NCI-H1092 treated with DMSO at 0.1 percent for 48 hours (cell line): Measurements from ENCODE around the gene STK11.

Source experiments
- DNase-seq: peaks from one replicate; lab custom pipeline; 2025; lab: John Stamatoyannopoulos, UW

The STK11 gene

GRCh38 chr19:1262623-1263123, 57.1 kb downstream of the STK11 start:
- DNase-seq: no peak

GRCh38 chr19:1263188-1263587, 57.6 kb downstream of the STK11 start:
- no peak for DNase-seq

- DNase-seq: no peak
These were observed 59.4 kb downstream of the STK11 start for GRCh38 chr19:1264801-1265614.

GRCh38 chr19:1265615-1266128, 60.1 kb downstream of the STK11 start:
- no peak for DNase-seq

GRCh38 chr19:1266129-1266915, 60.7 kb downstream of the STK11 start:
- peak; percentile 71 for DNase-seq

GRCh38 chr19:1266916-1267476, 61.4 kb downstream of the STK11 start:
- DNase-seq: peak; percentile 48

- no peak for DNase-seq
These were observed 62.1 kb downstream of the STK11 start for GRCh38 chr19:1267477-1268225.

GRCh38 chr19:1268226-1269064, 62.9 kb downstream of the STK11 start:
- no peak for DNase-seq

GRCh38 chr19:1269065-1269477, 63.5 kb downstream of the STK11 start, which contains the start of gene CIRBP:
Gene CIRBP, plus strand, starts transcription at chr19:1269332. Its CDS starts 1,602 bp downstream, at chr19:1270934.
- peak; percentile 98 for DNase-seq

- peak; percentile 84 for DNase-seq
These were observed 64.1 kb downstream of the STK11 start for GRCh38 chr19:1269478-1270212.

GRCh38 chr19:1270213-1270853, 64.8 kb downstream of the STK11 start:
- DNase-seq: peak; percentile 41

- no peak for DNase-seq
These were observed 65.4 kb downstream of the STK11 start for GRCh38 chr19:1270854-1271527.

- DNase-seq: no peak
These were observed 66.2 kb downstream of the STK11 start for GRCh38 chr19:1271528-1272422.

GRCh38 chr19:1272423-1273262, 67.1 kb downstream of the STK11 start:
- DNase-seq: no peak

GRCh38 chr19:1273263-1274041, 67.9 kb downstream of the STK11 start:
- DNase-seq: no peak
